Right forelimb (tissue), 1 donor: Measurements from ENCODE around the gene FSD1L.
A peak's percentile ranks its signal among the peaks of the same experiment; 100 is the strongest.
"Not testable (repeated sequence)": the region's sequence is repeated elsewhere in the genome, so short reads cannot be mapped to it uniquely, and the experiment has no call there.

Experiments used
- DNase-seq: peaks from one replicate; pipeline ENCODE4 v3.0.0-alpha.2; 2018

Gene FSD1L

GRCh38 chr9:105496826-105497225, 49.0 kb downstream of the FSD1L start:
- no peak for DNase-seq

GRCh38 chr9:105497704-105498103, 49.9 kb downstream of the FSD1L start:
- no peak for DNase-seq

GRCh38 chr9:105500108-105500766, 52.4 kb downstream of the FSD1L start:
- DNase-seq, result no peak

- no peak for DNase-seq
Observed at GRCh38 chr9:105501414-105501813, 53.6 kb downstream of the FSD1L start.

- DNase-seq, result no peak
Observed at GRCh38 chr9:105502276-105502675, 54.4 kb downstream of the FSD1L start.

GRCh38 chr9:105503881-105504280, 56.0 kb downstream of the FSD1L start:
- no peak for DNase-seq

GRCh38 chr9:105507096-105507790, 59.4 kb downstream of the FSD1L start:
- no peak for DNase-seq

GRCh38 chr9:105508530-105508929, 60.7 kb downstream of the FSD1L start:
- DNase-seq, result no peak

GRCh38 chr9:105510024-105510423, 62.2 kb downstream of the FSD1L start:
- DNase-seq, result no peak

GRCh38 chr9:105511446-105511845, 63.6 kb downstream of the FSD1L start:
- no peak for DNase-seq

GRCh38 chr9:105515811-105516413, 68.1 kb downstream of the FSD1L start:
- DNase-seq, result no peak

- DNase-seq, result peak; percentile 51
Observed at GRCh38 chr9:105519710-105520369, 72.0 kb downstream of the FSD1L start.

GRCh38 chr9:105520992-105521391, 73.2 kb downstream of the FSD1L start:
- DNase-seq, result not testable (repeated sequence)

GRCh38 chr9:105522618-105523385, 75.0 kb downstream of the FSD1L start:
- DNase-seq, result not testable (repeated sequence)

GRCh38 chr9:105531530-105531929, 83.7 kb downstream of the FSD1L start:
- DNase-seq, result no peak

- DNase-seq, result no peak
Observed at GRCh38 chr9:105535920-105536668, 88.3 kb downstream of the FSD1L start.

- no peak for DNase-seq
Observed at GRCh38 chr9:105539452-105539851, 91.6 kb downstream of the FSD1L start.

GRCh38 chr9:105541838-105542237, 94.0 kb downstream of the FSD1L start:
- DNase-seq, result no peak

- DNase-seq, result no peak
Observed at GRCh38 chr9:105554042-105554441, 106.2 kb downstream of the FSD1L start.

GRCh38 chr9:105557804-105558610, 110.2 kb downstream of the FSD1L start, which contains the start of gene FKTN:
TSS of gene FKTN (plus strand) at chr9:105558131. CDS start at chr9:105575033, 16,902 bp downstream.
- DNase-seq, result peak; percentile 92

- no peak for DNase-seq
Observed at GRCh38 chr9:105572455-105572854, 124.6 kb downstream of the FSD1L start.
